Measurements from ENCODE around the gene RAP1A. TPM values are rescaled to one million over a fixed set of nuclear protein-coding genes. Genes with fewer than 3 reads are reported as not detected.

The RAP1A gene
- total RNA-seq, 1 experiment from 2014 or later: 26.7 TPM

DNA sequence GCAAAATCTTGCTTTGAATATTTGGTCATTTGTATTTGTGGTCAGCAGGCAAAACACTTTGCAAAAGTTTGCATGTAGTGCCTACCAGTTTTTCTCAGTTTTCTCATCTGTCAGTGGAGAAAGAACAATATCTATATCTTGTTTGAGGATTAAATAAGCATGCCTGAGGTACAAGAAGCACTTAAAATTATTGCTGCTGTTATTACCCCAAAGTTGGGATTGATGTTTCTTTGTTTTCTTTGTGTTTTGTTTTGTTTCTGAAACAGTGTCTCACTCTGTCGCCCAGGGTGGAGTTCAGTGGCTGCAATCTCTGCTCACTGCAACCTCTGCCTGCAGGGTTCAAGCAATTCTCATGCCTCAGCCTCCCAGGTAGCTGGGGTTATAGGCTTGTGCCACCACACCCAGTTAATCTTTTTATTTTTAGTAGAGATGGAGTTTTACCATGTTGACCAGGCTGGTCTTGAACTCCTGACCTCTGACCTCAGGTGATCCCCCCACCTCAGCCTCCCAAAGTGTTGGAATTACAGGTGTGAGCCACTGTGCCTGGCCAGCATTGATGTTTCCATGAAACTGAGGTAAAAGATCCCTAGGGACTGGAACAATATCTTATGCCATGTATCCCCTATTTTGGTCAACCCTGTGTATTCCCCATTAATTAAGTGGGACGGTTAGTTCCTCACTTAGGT is 15.9 kb downstream of the RAP1A start:
- WGBS (ENCODE audit: extremely low coverage, insufficient read length, low lambda C conversion rate): no CpG with 5 or more reads among the region's 2 CpGs
- no peak overlapping the region for H3T11ph ChIP-seq (ENCODE audit: low read length)
- no peak overlapping the region for H2BK5ac ChIP-seq (ENCODE audit: insufficient read length, low read length)
- peaks cover 5% of the 10 kb centered on the region for H3K79me1 ChIP-seq (ENCODE audit: insufficient read depth, low read depth, low read length, poor library complexity, severe bottlenecking)
- H3K27me3 ChIP-seq (ENCODE audit: insufficient read depth, low read length): no peaks in the 10 kb centered on the region
- H2AFZ ChIP-seq (ENCODE audit: low read length): no peak overlapping the region
- H4K5ac ChIP-seq (ENCODE audit: insufficient read length, low read depth, low read length): no peak overlapping the region
- no peaks in the 10 kb centered on the region for H3K4me1 ChIP-seq (ENCODE audit: insufficient read depth, low read length)
- no peak overlapping the region for H3K18ac ChIP-seq (ENCODE audit: insufficient read length, low read depth, low read length)
- no peaks in the 10 kb centered on the region for H3K9me3 ChIP-seq (ENCODE audit: control insufficient read depth, low read depth, low read length)
- Mint-ChIP-seq H3K4me3 (no peak overlapping the region), H3K9me3 (no peaks in the 10 kb centered on the region; a peak in 1 of 5 replicates), H3K27me3 (ENCODE audit: low read depth) (no peaks in the 10 kb centered on the region), H3K36me3 (ENCODE audit: insufficient read depth in 1 of 3, low read depth in 3 of 3) (no peaks in the 10 kb centered on the region; a peak in 1 of 7 replicates), H3K27ac (peak overlapping the region in 1 of 3 experiments; percentile 68; a peak in 2 of 7 replicates), H3K4me1 (peaks cover 17 to 21% of the 10 kb centered on the region in 2 experiments)
- H4K8ac ChIP-seq (replicated peaks; ENCODE audit: insufficient read length, low read depth, low read length): no peak overlapping the region
- no peaks in the 10 kb centered on the region for H4K20me1 ChIP-seq (ENCODE audit: control insufficient read depth, insufficient read depth, insufficient read length)
- H3K56ac ChIP-seq (ENCODE audit: insufficient read length, low read depth, low read length): no peak overlapping the region
- H3K23me2 ChIP-seq (ENCODE audit: insufficient read length, low read depth, low read length, poor library complexity, severe bottlenecking): no peaks in the 10 kb centered on the region
- no peak overlapping the region for H3K4me2 ChIP-seq (ENCODE audit: insufficient read depth, insufficient read length, low read length)
- H3K23ac ChIP-seq (ENCODE audit: insufficient read length, low read depth, low read length): no peak overlapping the region
- no peak overlapping the region for H3K14ac ChIP-seq (ENCODE audit: insufficient read depth, low read length)
- no peak overlapping the region for H3K27ac ChIP-seq (ENCODE audit: insufficient read length, low read depth, low read length)
- H3K4ac ChIP-seq (ENCODE audit: low read depth, low read length): no peak overlapping the region
- H2BK12ac ChIP-seq (ENCODE audit: insufficient read length, low read depth, low read length): no peak overlapping the region
- H2BK15ac ChIP-seq (ENCODE audit: low read depth, low read length): no peak overlapping the region
- no peak overlapping the region for H2AK5ac ChIP-seq (ENCODE audit: insufficient read length, low read length)
- no peak overlapping the region for H4K91ac ChIP-seq (ENCODE audit: insufficient read length, low read depth, low read length)
- H3K79me2 ChIP-seq (ENCODE audit: insufficient read depth, low read length): peaks cover 3% of the 10 kb centered on the region
- H2BK20ac ChIP-seq (ENCODE audit: low read depth, low read length, poor library complexity, severe bottlenecking): no peak overlapping the region
- DNase-seq: no peak
- TF ChIP-seq, protein P1, sequence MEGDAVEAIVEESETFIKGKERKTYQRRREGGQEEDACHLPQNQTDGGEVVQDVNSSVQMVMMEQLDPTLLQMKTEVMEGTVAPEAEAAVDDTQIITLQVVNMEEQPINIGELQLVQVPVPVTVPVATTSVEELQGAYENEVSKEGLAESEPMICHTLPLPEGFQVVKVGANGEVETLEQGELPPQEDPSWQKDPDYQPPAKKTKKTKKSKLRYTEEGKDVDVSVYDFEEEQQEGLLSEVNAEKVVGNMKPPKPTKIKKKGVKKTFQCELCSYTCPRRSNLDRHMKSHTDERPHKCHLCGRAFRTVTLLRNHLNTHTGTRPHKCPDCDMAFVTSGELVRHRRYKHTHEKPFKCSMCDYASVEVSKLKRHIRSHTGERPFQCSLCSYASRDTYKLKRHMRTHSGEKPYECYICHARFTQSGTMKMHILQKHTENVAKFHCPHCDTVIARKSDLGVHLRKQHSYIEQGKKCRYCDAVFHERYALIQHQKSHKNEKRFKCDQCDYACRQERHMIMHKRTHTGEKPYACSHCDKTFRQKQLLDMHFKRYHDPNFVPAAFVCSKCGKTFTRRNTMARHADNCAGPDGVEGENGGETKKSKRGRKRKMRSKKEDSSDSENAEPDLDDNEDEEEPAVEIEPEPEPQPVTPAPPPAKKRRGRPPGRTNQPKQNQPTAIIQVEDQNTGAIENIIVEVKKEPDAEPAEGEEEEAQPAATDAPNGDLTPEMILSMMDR (conservative IDR thresholded peaks at IDR 0.05): no peak
- no peak overlapping the region for H3K9ac ChIP-seq (ENCODE audit: extremely low read depth, insufficient read length, low read length)
- no peak overlapping the region for H2BK120ac ChIP-seq (ENCODE audit: low read depth, low read length, poor library complexity, severe bottlenecking)
